ENCODE measurements around the gene TMEM175.

Gene TMEM175

DNA sequence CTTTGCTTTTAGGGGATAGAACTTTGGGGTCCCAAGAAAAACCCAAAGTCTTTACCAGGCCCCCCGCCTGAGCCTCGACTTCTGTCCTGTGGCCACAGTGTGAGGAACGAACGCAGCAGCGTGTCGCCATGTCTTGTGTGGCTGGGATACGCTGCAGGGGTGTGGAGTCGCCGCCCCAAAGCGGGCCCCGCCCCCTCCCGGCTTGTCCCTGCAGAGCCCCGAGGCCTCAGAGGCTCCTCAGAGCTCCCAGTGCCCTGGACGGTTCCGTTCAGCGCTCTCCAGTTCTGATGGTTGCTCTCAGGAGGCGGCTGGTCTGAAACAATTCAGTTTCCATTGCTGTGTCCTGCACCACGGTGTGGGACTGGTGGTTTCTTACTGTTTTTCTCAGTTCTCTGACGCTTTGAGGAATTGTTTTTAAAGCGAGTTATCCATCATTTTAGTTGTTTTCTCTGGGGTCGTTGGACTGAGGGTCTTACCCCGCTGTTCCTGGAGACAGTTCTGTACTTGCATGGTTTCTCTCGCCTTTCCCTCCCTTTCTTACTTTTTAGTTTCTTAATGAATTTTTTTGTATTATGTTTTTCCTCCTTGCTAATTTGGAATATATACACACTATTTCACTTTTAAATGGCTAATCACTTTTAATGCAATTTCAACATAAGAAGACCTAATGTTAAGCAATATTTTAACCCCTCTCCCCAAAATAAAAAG, 53.0 kb downstream of the TMEM175 start:
- no peak for DNase-seq (ENCODE audit: insufficient read length)
- FAIRE-seq = no peak

DNA sequence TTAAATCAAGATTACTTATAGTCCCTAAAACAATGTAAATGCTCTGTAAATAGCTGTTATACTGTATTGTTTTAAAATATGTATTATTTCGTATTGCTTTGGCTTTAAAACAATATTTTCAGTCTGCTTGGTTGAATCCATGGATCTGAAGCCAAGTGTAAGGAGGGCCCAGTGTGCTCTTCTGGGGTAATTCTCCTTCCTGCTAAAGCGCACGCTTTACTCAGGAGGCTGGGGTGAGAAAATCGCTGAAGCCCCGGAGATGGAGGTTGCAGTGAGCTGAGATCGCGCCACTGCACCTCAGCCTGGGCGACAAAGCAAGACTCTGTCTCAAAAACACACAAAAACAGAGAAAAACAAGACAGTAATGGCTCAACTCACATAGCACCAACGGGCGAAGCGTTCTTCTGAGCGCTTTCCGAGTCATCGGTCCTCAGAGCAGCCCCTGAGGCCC, 54.2 kb downstream of the TMEM175 start:
- TF ChIP-seq POLR2AphosphoS5 (IDR thresholded peaks at IDR 0.05; ENCODE audit: low read depth, low read length) (no peak), POLR2A (IDR thresholded peaks at IDR 0.05; ENCODE audit: low read depth, low read length) (no peak), TAF1 (IDR thresholded peaks at IDR 0.05; ENCODE audit: borderline replicate concordance, low read depth, low read length) (no peak)
- DNase-seq (ENCODE audit: insufficient read length) (no peak), FAIRE-seq (no peak)

More for the DNA sequence above, 53.0 kb downstream of the TMEM175 start:
- TF ChIP-seq POLR2AphosphoS5 (IDR thresholded peaks at IDR 0.05; ENCODE audit: low read depth, low read length) = no peak
- no peak for TF ChIP-seq TAF1 (IDR thresholded peaks at IDR 0.05; ENCODE audit: borderline replicate concordance, low read depth, low read length)
- no peak for TF ChIP-seq POLR2A (IDR thresholded peaks at IDR 0.05; ENCODE audit: low read depth, low read length)

DNA sequence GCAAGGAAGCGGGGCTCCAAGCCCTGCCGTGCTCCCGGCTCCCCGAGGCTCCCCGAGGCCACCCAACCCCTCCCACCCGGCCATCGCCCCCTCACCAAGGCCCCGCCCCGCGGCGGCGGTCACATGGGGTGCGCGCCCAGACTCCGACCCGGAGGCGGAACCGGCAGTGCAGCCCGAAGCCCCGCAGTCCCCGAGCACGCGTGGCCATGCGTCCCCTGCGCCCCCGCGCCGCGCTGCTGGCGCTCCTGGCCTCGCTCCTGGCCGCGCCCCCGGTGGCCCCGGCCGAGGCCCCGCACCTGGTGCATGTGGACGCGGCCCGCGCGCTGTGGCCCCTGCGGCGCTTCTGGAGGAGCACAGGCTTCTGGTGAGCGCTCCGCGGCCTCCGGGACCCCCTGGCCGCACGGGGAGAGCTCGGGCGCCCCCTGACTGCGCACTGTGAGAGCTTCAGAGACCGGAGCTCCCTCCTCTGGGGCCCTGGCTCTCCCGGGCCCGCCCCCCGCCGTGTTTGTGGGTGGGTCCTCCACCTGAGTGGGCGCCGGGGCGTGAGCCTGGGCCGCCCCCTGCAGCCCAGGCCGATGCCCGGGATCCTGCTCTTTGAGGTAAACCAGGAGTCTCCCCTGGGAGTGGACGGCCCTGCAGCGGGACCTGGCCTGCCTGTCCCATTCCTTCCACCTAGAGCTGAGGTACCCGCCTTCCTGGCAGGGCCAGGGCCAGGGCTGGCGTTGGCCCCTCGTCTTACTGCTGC, 54.8 kb downstream of the TMEM175 start, which contains the start of gene IDUA:
Gene IDUA, plus strand, starts transcription at position 166 of the 745 bp plus-strand sequence. Its CDS starts 41 bp downstream, at position 207.
- peak; percentile 81 for DNase-seq (ENCODE audit: insufficient read length)
- FAIRE-seq = no peak

DNA sequence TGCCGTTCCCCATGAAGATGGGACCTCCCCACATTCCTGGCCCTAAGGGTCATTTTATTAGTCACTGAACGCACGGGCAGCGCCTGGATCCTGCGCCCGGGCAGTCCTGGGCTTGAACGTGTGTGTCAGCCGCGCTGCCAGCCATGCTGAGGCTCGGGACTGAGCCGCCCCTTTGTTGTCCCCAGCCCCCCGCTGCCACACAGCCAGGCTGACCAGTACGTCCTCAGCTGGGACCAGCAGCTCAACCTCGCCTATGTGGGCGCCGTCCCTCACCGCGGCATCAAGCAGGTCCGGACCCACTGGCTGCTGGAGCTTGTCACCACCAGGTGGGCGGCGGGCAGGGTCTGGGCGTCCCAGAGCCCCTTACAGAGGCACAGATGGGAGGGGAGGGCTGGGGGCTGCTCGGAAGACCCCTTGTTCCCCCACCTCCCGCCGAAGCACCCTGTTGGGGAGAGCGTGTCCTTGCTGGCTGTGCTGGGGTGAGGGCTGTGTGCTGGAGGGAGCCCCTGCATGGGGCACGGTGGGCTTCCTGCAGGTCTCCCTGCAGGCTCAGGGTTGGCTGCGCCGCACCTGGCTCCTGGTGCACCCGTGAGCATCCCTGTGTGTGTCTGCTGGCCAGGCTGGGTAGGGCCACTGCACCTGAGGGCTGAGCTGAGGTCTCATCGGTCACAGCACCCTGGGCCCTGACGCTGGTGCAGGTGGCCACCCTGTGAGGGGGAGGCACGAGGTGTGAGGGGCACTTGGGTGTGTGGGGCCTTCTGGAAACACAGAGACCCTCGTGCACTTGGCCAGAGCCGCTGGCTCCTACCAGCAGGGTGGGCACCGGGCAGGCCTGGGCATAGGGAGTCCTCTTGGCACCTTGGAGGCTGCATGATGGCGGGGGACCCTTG, 55.6 kb downstream of the TMEM175 start:
- no peak for FAIRE-seq
- no peak for DNase-seq (ENCODE audit: insufficient read length)
- TF ChIP-seq TAF1 (IDR thresholded peaks at IDR 0.05; ENCODE audit: borderline replicate concordance, low read depth, low read length) = no peak
- no peak for TF ChIP-seq POLR2AphosphoS5 (IDR thresholded peaks at IDR 0.05; ENCODE audit: low read depth, low read length)
- no peak for TF ChIP-seq POLR2A (IDR thresholded peaks at IDR 0.05; ENCODE audit: low read depth, low read length)

More for the DNA sequence above, 54.8 kb downstream of the TMEM175 start, which contains the start of gene IDUA:
- TF ChIP-seq POLR2A (IDR thresholded peaks at IDR 0.05; ENCODE audit: low read depth, low read length) (peak; percentile 57; the same call in 1 of the 2 replicates), TAF1 (IDR thresholded peaks at IDR 0.05; ENCODE audit: borderline replicate concordance, low read depth, low read length) (no peak), POLR2AphosphoS5 (IDR thresholded peaks at IDR 0.05; ENCODE audit: low read depth, low read length) (no peak)

DNA sequence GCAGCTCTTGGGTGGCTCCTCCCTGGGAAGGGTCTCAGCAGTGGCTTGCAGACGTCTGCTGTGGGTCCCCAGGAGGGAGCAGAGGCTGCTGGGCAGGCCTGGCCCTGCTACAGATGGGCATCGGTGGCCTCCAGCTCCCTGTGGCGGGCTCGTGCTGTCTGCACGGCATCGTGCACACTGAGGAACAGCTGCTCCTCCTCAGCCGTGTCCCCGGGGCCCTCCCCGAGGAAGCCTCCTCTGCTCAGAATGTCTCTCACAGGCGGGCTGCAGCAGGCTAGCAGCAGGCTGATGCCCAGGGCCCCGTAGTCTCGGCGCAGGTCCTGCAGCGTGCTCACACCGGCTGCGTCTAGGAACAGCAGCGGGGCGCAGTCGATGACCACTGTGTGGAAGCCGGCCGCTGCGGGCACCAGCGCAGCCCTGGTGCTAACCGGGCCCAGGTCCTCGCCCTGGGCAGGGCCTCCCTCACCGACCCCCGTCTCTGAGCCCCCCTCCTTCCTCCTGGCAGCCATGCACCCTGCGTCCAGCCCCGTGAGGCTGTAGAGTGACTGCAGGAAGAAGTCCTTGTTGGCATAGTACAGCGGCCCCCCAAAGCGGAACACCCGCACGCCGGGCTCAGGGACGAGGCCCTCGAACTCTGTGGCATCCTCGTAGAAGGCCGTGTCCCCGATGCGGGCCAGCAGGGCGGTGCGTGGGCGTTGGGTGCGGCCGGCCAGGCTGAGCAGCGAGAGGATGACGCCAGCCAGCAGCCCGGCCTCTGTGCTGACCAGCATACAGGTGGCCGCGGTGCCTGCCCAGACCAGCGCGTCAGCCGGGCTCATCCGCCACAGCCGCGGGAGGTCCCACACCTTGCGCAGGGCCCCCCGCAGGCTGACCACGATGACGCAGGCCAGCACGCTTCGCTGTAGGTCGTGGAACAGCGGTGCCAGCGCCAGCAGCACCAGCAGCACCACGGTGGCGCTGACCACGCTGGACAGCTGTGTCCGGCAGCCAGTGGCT, 56.8 kb downstream of the TMEM175 start:
- DNase-seq (ENCODE audit: insufficient read length) = no peak
- no peak for FAIRE-seq
- TF ChIP-seq TAF1 (IDR thresholded peaks at IDR 0.05; ENCODE audit: borderline replicate concordance, low read depth, low read length) = no peak
- no peak for TF ChIP-seq POLR2A (IDR thresholded peaks at IDR 0.05; ENCODE audit: low read depth, low read length)
- no peak for TF ChIP-seq POLR2AphosphoS5 (IDR thresholded peaks at IDR 0.05; ENCODE audit: low read depth, low read length)

DNA sequence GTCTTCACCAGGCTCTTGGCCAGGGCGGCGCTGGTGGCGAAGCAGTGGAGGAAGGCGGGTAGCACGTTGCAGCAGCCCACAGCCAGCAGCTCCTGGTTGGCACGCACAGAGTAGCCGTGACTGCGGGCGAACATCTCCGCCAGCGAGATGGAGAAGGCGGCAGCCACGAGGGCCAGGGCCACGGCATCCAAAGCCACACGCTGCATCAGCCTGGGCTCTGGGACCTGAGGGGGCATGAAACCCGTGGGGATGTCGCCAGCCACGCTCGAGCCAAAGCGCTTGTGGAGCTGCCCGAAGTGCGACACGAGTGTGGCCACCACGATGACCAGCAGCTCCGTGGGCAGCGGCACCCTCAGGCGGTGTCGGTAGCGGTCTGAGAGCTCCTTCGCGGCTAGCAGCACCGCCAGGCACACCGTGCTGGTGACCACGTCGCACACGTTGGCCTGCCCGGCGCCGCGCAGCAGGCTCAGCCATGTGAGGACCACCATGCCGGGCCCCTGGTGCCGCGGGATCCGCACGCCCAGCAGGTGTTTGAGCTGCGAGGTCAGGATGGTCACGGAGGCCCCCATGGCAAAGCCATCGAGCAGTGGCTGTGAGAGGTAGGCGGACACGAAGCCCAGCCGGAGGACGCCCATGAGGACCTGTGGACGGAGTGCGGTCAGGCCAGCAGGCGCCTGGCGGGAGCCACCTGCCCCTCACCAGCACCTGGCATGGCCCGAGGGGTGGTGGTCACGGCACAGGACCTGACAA, 57.6 kb downstream of the TMEM175 start:
- DNase-seq (ENCODE audit: insufficient read length) (no peak), FAIRE-seq (no peak)
- no peak for TF ChIP-seq TAF1 (IDR thresholded peaks at IDR 0.05; ENCODE audit: borderline replicate concordance, low read depth, low read length)
- no peak for TF ChIP-seq POLR2A (IDR thresholded peaks at IDR 0.05; ENCODE audit: low read depth, low read length)
- TF ChIP-seq POLR2AphosphoS5 (IDR thresholded peaks at IDR 0.05; ENCODE audit: low read depth, low read length) = no peak

DNA sequence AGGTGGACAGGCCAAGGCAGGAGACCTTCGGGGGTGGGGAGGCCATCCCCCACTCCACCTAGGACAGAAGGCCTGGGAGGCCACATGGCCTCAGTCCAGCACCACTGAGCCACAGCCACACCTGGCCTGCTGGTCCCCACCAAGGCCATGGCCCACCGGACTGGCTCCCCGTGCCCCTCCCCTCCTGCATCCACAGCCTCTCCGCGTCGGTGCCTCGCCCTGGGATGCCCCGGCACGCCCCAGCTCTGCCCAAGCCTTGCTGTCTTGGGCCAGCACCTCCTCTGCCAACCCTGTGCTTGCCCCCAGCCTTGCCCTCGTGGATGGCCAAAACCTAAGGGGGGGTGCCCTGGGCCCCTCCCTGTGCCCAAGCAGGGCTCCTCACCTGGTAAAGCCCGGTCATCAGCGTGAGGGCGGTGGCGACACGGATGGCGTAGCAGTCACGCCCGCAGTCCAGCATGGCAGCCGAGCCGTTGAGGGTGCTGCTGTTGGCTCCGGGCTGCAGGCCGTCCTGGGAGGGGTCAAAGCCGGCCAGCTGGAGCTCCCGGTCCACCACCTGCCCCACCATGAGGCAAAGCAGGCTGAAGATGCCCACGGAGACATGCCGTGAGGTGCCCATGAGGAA, 58.6 kb downstream of the TMEM175 start:
- FAIRE-seq (no peak), DNase-seq (ENCODE audit: insufficient read length) (no peak)
- TF ChIP-seq POLR2AphosphoS5 (IDR thresholded peaks at IDR 0.05; ENCODE audit: low read depth, low read length) (no peak), TAF1 (IDR thresholded peaks at IDR 0.05; ENCODE audit: borderline replicate concordance, low read depth, low read length) (no peak), POLR2A (IDR thresholded peaks at IDR 0.05; ENCODE audit: low read depth, low read length) (no peak)

DNA sequence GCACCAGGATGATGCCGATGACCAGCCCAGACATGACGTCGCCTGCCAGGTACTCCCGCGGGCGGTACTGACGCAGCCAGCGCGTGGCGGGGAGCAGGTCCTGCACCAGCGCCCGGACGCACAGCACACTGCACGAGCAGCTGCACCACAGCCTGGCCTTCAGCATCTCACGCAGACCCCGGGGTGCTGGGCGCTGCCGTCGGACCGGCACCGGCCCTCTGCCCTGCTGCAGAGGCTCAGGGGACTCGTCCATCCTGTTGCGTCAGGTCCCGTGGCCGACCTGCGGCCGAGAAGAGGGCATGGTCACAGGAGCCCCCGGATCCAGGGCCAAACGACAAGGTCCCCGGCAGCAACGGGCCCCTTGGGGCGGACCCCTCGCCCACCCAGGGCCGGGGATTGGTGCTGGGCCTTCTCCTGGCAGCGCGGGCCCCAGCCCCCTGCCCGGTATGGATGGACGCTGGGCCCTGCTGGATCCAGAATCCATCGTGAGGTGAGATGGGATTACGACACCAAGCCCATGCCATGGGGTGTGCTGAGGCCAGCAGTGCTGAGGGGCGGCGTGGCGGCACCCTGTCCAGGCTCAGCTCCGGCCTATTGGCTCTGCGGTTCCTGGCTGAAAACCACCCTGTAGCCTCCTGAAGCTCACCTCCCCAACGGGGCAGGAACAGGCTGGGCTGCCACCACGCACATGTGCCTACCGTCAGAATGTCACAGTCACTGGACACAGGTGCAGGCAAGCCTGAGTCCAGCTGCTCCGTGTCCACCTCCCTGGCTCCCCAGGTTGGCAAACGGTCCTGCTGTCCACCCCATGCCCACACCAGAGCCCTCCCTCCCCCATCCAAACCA, 59.4 kb downstream of the TMEM175 start:
- DNase-seq (ENCODE audit: insufficient read length) (no peak), FAIRE-seq (no peak)
- TF ChIP-seq POLR2A (IDR thresholded peaks at IDR 0.05; ENCODE audit: low read depth, low read length) (no peak; the same call in 1 of the 2 replicates), TAF1 (IDR thresholded peaks at IDR 0.05; ENCODE audit: borderline replicate concordance, low read depth, low read length) (no peak), POLR2AphosphoS5 (IDR thresholded peaks at IDR 0.05; ENCODE audit: low read depth, low read length) (no peak)
